GM10266 (cell line): ENCODE measurements around the gene YAP1.
A peak's percentile ranks its signal among the peaks of the same experiment; 100 is the strongest.

Experiments
- DNase-seq: peaks from one replicate; pipeline ENCODE4 v3.0.0; 2012; ENCODE audit errors: extremely low spot score
- CTCF ChIP-seq: IDR thresholded peaks from 2 replicates; pipeline ENCODE4 v1.5.1; 2012; ENCODE audit warnings: mild to moderate bottlenecking, low read depth; ENCODE audit not compliant: control insufficient read depth, insufficient read depth; ENCODE audit errors: missing control alignments

YAP1 gene

GRCh38 chr11:102241026-102241425 lies 130.8 kb downstream of the YAP1 start:
- TF ChIP-seq CTCF = no peak
- DNase-seq = no peak

- TF ChIP-seq CTCF = no peak
- no peak for DNase-seq
Observed at GRCh38 chr11:102243399-102243884, 133.2 kb downstream of the YAP1 start.

- no peak for TF ChIP-seq CTCF
- DNase-seq = no peak
Observed at GRCh38 chr11:102244681-102245409, 134.6 kb downstream of the YAP1 start.

- DNase-seq = no peak
- no peak for TF ChIP-seq CTCF
Observed at GRCh38 chr11:102251423-102251822, 141.2 kb downstream of the YAP1 start.

GRCh38 chr11:102252339-102252891 lies 142.2 kb downstream of the YAP1 start:
- TF ChIP-seq CTCF = no peak
- DNase-seq = no peak

GRCh38 chr11:102253020-102253715 lies 142.9 kb downstream of the YAP1 start:
- TF ChIP-seq CTCF = no peak
- DNase-seq = no peak

GRCh38 chr11:102254047-102254446 lies 143.8 kb downstream of the YAP1 start:
- peak; percentile 20 for TF ChIP-seq CTCF
- no peak for DNase-seq
